H1 (cell line): Measurements from ENCODE around the gene USB1.

Experiments
- CTCF ChIP-seq, 3 experiments: IDR thresholded peaks; 1 replicate in 2 of 3; 2 replicates in 1 of 3; pipeline versions ENCODE4 v1.5.1 to v1.6.1; 2011; ENCODE audit warnings: low read length in 3 of 3, mild to moderate bottlenecking in 3 of 3, inconsistent platforms in 2 of 3, low read depth in 1 of 3, moderate library complexity in 1 of 3; ENCODE audit not compliant: insufficient read depth in 1 of 3; ENCODE audit errors: control extremely low read depth in 1 of 3
- GTF2F1 ChIP-seq: IDR thresholded peaks from 2 replicates; pipeline ENCODE4 v1.6.1; 2012; ENCODE audit warnings: low read depth, low read length, improper control_type of control experiment, borderline replicate concordance
- TAF7 ChIP-seq: optimal IDR thresholded peaks from 2 replicates; pipeline ENCODE3; 2011; ENCODE audit warnings: low read depth, mild to moderate bottlenecking, inconsistent platforms, low read length, moderate library complexity, borderline replicate concordance
- USF2 ChIP-seq: IDR thresholded peaks from 2 replicates; pipeline ENCODE4 v1.6.1; 2011; ENCODE audit warnings: low read length, improper control_type of control experiment

GRCh38 chr16:57994778-57995177 lies 6.4 kb upstream of the USB1 start:
- TF ChIP-seq CTCF (IDR thresholded peaks at IDR 0.05; ENCODE audit: control extremely low read depth in 1 of 3, insufficient read depth in 1 of 3, low read depth in 1 of 3, low read length in 3 of 3) (peak; percentile 64 to 67 (median 64)), USF2 (no peak), GTF2F1 (no peak), TAF7 (no peak)
